A549 (cell line): ENCODE results near the gene FAF1.

ENCODE experiments used
- BHLHE40 ChIP-seq: IDR thresholded peaks from 2 replicates; pipeline ENCODE4 v1.6.1; 2012; ENCODE audit warnings: low read depth, low read length, inconsistent platforms
- CEBPB ChIP-seq, 2 experiments: fragments of >200 bp in 1 of 2; sonication (Bioruptor Twin) in 1 of 2; formaldehyde crosslinking in 1 of 2; IDR thresholded peaks; 2 replicates each; pipeline ENCODE4 v1.6.1; 2012 to 2016
- CHD4 ChIP-seq: fragments of 200-600 bp; sonication (generic); IDR thresholded peaks from 2 replicates; pipeline ENCODE4 v1.6.1; 2016; ENCODE audit warnings: antibody characterized with exemption, mild to moderate bottlenecking, borderline replicate concordance
- HDAC2 ChIP-seq: fragments of 200-600 bp; sonication (generic); IDR thresholded peaks from 2 replicates; pipeline ENCODE4 v1.6.1; 2016
- HOXB13 ChIP-seq: fragments of 250-450 bp; sonication (Bioruptor Pico); IDR thresholded peaks from 2 replicates; pipeline ENCODE4 v1.5.0; 2020; ENCODE audit warnings: low read depth, mild to moderate bottlenecking, moderate library complexity
- SMC3 ChIP-seq: fragments of >200 bp; sonication (Bioruptor Twin); formaldehyde crosslinking; IDR thresholded peaks from 3 replicates; pipeline ENCODE4 v1.6.1; 2018; ENCODE audit warnings: inconsistent platforms
- TF ChIP-seq, protein P1 (sequence below): fragments of 200-600 bp; sonication (generic); IDR thresholded peaks from 2 replicates; pipeline ENCODE4 v1.6.1; 2016; ENCODE audit warnings: antibody characterized with exemption, mild to moderate bottlenecking, moderate library complexity
- TF ChIP-seq, protein P2 (sequence below): IDR thresholded peaks from 2 replicates; pipeline ENCODE4 v1.6.1; 2012
- TF ChIP-seq, protein P3 (sequence below): fragments of >200 bp; sonication (Bioruptor Twin); formaldehyde crosslinking; IDR thresholded peaks from 3 replicates; pipeline ENCODE4 v1.5.1; 2016
- TF ChIP-seq, protein P4 (sequence below): IDR thresholded peaks from 2 replicates; pipeline ENCODE4 v1.6.1; 2012

DNA sequence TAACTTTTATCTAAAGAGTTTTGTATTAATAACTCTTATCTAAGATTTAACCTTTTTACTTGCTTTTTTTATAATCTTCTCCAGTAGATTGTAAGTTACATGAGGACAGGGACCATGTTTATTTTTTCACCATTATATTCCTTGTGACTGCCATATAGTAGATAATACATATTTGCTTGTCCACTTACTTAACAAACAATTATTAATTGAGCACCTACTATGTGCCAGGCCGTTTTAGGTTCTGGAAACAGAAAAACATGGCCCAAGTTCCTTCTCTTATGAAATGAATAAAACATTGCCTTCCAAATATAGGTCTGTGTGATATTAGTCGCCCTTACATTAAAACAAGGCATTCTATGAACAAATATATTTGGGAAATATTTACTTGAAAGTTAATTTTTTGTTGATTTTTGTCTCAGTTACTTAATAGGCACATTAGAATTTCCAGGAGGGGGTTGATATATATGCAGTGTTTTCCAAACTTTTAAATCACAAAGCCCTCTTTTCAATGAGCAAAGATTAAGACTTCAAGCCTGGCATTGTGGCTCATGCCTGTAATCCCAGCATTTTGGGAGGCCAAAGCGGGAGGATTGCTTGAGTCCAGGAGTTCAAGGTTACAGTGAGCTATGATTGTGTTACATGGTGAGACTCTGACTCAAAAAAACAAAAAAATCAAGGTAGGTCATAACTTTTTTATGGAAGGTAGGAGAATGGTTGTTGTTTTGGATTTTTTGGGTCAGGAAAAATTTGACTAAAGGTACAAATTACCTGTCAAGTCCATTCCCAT is 32.7 kb upstream of the FAF1 start:
- TF ChIP-seq CEBPB (IDR thresholded peaks at IDR 0.05), result no peak
- TF ChIP-seq, protein P1, sequence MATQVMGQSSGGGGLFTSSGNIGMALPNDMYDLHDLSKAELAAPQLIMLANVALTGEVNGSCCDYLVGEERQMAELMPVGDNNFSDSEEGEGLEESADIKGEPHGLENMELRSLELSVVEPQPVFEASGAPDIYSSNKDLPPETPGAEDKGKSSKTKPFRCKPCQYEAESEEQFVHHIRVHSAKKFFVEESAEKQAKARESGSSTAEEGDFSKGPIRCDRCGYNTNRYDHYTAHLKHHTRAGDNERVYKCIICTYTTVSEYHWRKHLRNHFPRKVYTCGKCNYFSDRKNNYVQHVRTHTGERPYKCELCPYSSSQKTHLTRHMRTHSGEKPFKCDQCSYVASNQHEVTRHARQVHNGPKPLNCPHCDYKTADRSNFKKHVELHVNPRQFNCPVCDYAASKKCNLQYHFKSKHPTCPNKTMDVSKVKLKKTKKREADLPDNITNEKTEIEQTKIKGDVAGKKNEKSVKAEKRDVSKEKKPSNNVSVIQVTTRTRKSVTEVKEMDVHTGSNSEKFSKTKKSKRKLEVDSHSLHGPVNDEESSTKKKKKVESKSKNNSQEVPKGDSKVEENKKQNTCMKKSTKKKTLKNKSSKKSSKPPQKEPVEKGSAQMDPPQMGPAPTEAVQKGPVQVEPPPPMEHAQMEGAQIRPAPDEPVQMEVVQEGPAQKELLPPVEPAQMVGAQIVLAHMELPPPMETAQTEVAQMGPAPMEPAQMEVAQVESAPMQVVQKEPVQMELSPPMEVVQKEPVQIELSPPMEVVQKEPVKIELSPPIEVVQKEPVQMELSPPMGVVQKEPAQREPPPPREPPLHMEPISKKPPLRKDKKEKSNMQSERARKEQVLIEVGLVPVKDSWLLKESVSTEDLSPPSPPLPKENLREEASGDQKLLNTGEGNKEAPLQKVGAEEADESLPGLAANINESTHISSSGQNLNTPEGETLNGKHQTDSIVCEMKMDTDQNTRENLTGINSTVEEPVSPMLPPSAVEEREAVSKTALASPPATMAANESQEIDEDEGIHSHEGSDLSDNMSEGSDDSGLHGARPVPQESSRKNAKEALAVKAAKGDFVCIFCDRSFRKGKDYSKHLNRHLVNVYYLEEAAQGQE, result no peak
- TF ChIP-seq, protein P2, sequence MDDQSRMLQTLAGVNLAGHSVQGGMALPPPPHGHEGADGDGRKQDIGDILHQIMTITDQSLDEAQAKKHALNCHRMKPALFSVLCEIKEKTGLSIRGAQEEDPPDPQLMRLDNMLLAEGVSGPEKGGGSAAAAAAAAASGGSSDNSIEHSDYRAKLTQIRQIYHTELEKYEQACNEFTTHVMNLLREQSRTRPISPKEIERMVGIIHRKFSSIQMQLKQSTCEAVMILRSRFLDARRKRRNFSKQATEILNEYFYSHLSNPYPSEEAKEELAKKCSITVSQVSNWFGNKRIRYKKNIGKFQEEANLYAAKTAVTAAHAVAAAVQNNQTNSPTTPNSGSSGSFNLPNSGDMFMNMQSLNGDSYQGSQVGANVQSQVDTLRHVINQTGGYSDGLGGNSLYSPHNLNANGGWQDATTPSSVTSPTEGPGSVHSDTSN, result no peak
- TF ChIP-seq, protein P3, sequence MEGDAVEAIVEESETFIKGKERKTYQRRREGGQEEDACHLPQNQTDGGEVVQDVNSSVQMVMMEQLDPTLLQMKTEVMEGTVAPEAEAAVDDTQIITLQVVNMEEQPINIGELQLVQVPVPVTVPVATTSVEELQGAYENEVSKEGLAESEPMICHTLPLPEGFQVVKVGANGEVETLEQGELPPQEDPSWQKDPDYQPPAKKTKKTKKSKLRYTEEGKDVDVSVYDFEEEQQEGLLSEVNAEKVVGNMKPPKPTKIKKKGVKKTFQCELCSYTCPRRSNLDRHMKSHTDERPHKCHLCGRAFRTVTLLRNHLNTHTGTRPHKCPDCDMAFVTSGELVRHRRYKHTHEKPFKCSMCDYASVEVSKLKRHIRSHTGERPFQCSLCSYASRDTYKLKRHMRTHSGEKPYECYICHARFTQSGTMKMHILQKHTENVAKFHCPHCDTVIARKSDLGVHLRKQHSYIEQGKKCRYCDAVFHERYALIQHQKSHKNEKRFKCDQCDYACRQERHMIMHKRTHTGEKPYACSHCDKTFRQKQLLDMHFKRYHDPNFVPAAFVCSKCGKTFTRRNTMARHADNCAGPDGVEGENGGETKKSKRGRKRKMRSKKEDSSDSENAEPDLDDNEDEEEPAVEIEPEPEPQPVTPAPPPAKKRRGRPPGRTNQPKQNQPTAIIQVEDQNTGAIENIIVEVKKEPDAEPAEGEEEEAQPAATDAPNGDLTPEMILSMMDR, result no peak
- no peak for TF ChIP-seq CHD4
- no peak for TF ChIP-seq SMC3
- TF ChIP-seq HDAC2, result no peak
- TF ChIP-seq, protein P4, sequence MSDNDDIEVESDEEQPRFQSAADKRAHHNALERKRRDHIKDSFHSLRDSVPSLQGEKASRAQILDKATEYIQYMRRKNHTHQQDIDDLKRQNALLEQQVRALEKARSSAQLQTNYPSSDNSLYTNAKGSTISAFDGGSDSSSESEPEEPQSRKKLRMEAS, result no peak
- no peak for TF ChIP-seq HOXB13 (CRISPR knock-in tag)
- TF ChIP-seq BHLHE40, result no peak
